B cell (primary cell): ENCODE data around the gene ETAA1. TPM values are rescaled to one million over a fixed set of nuclear protein-coding genes. Genes with fewer than 3 reads are reported as not detected.

Experiments used
- ATAC-seq: fragments of 200-7000 bp; cut with Tn5 transposase; one replicate; pipeline ENCODE4 v1.10.0; 2021; ENCODE audit warnings: low read depth, mild to moderate bottlenecking, moderate number of reproducible peaks, moderate library complexity
- CTCF ChIA-PET: fragments of 350-600 bp; sonication (Branson Sonifier 250); formaldehyde crosslinking; loops from one replicate; lab custom pipeline; 2021; ENCODE audit warnings: antibody characterized with exemption, inconsistent platforms; lab: Charles Lee
- POLR2A ChIA-PET: fragments of 350-600 bp; sonication (Branson Sonifier 250); formaldehyde crosslinking; loops from one replicate; lab custom pipeline; 2021; ENCODE audit warnings: antibody characterized with exemption; lab: Charles Lee
- DNase-seq: peaks from one replicate; pipeline ENCODE4 v3.0.0; 2013
- H2AFZ ChIP-seq: 2 replicates; pipeline ENCODE4 v1.6.1; 2012; ENCODE audit warnings: mild to moderate bottlenecking, low read depth, low read length; ENCODE audit not compliant: insufficient read depth, poor library complexity, severe bottlenecking
- H3K27ac ChIP-seq, 2 donors: 1 replicate in 1 of 2; 2 replicates in 1 of 2; pipeline ENCODE4 v1.5.1; 2012 to 2013; ENCODE audit warnings: low read length in 2 of 2, mild to moderate bottlenecking in 2 of 2, moderate library complexity in 1 of 2
- H3K27me3 ChIP-seq, 4 experiments: fragments of 200-600 bp in 1 of 4; sonication (generic) in 1 of 4; replicated peaks in 1 of 4; 1 replicate in 2 of 4; 2 replicates in 2 of 4; pipeline versions ENCODE4 v1.6.1 to v1.7.0; 2013 to 2016; ENCODE audit warnings: low read length in 3 of 4, mild to moderate bottlenecking in 2 of 4, mixed read lengths in 1 of 4, moderate library complexity in 1 of 4; ENCODE audit not compliant: insufficient read depth in 4 of 4, control insufficient read depth in 3 of 4; ENCODE audit errors: control extremely low read depth in 1 of 4
- H3K36me3 ChIP-seq, 2 experiments: replicated peaks in 1 of 2; 1 replicate in 1 of 2; 2 replicates in 1 of 2; pipeline versions ENCODE4 v1.6.1 to v1.7.1; 2013; ENCODE audit warnings: low read length in 1 of 2; ENCODE audit not compliant: insufficient read depth in 2 of 2, control insufficient read depth in 1 of 2; ENCODE audit errors: control extremely low read depth in 1 of 2, extremely low read depth in 1 of 2
- H3K4me1 ChIP-seq, 2 donors: fragments of 200-600 bp in 1 of 2; sonication (generic) in 1 of 2; 1 replicate in 1 of 2; 2 replicates in 1 of 2; pipeline versions ENCODE4 v1.5.1 to v1.6.1; 2013 to 2017; ENCODE audit warnings: low read length in 2 of 2; ENCODE audit not compliant: control insufficient read depth in 2 of 2, insufficient read depth in 2 of 2
- H3K4me2 ChIP-seq: replicated peaks from 2 replicates; pipeline ENCODE3; 2012; ENCODE audit warnings: mild to moderate bottlenecking, low read depth, low read length; ENCODE audit not compliant: poor library complexity, severe bottlenecking
- H3K4me3 ChIP-seq, 5 experiments: fragments of 200-600 bp in 1 of 5; sonication (generic) in 1 of 5; 1 replicate in 3 of 5; 2 replicates in 2 of 5; pipeline versions ENCODE4 v1.5.1 to v1.7.0; 2011 to 2016; ENCODE audit warnings: low read length in 4 of 5, mild to moderate bottlenecking in 4 of 5, low read depth in 2 of 5, control low read depth in 1 of 5, moderate library complexity in 1 of 5; ENCODE audit not compliant: insufficient read depth in 1 of 5; ENCODE audit errors: control extremely low read depth in 1 of 5, extremely low read depth in 1 of 5
- H3K79me2 ChIP-seq: fragments of 200-600 bp; sonication (generic); one replicate; pipeline ENCODE4 v1.6.0; 2016; ENCODE audit warnings: low read length; ENCODE audit not compliant: control insufficient read depth, insufficient read depth
- H3K9ac ChIP-seq: fragments of 200-600 bp; sonication (generic); 2 replicates; pipeline ENCODE4 v1.6.1; 2017; ENCODE audit warnings: mild to moderate bottlenecking, low read length, moderate library complexity
- H3K9me3 ChIP-seq, 3 donors: one replicate each; pipeline versions ENCODE4 v1.6.1 to v1.7.1; 2013; ENCODE audit warnings: low read length in 2 of 3; ENCODE audit not compliant: control insufficient read depth in 2 of 3, insufficient read depth in 1 of 3; ENCODE audit errors: control extremely low read depth in 1 of 3
- H4K20me1 ChIP-seq: 2 replicates; pipeline ENCODE4 v1.6.0; 2012; ENCODE audit warnings: mild to moderate bottlenecking, low read length; ENCODE audit not compliant: insufficient read depth, control insufficient read depth, poor library complexity, severe bottlenecking
- H3K27ac Mint-ChIP-seq: one replicate; pipeline ENCODE4 v1.8.0; 2021; ENCODE audit warnings: mixed read lengths
- H3K27me3 Mint-ChIP-seq: one replicate; pipeline ENCODE4 v1.8.0; 2021; ENCODE audit warnings: mixed read lengths
- H3K4me1 Mint-ChIP-seq: one replicate; pipeline ENCODE4 v1.8.0; 2021; ENCODE audit warnings: mixed read lengths
- H3K4me3 Mint-ChIP-seq: one replicate; pipeline ENCODE4 v1.8.0; 2021; ENCODE audit warnings: mixed read lengths
- H3K9me3 Mint-ChIP-seq: one replicate; pipeline ENCODE4 v1.8.0; 2022; ENCODE audit warnings: mixed read lengths; ENCODE audit not compliant: insufficient read depth
- EZH2 ChIP-seq: IDR thresholded peaks from 2 replicates; pipeline ENCODE4 v1.6.1; 2012; ENCODE audit warnings: borderline replicate concordance, low read depth, mild to moderate bottlenecking, moderate library complexity, low read length; ENCODE audit not compliant: insufficient read depth, poor library complexity, severe bottlenecking
- WGBS: methylation state at CpG from one replicate; pipeline ENCODE4 v1.1.5; 2013; ENCODE audit warnings: missing lambda C conversion rate; ENCODE audit not compliant: insufficient coverage; 5-methylcytosine and 5-hydroxymethylcytosine counted together
- intact Hi-C: fragments of 100-400 bp; cut with micrococcal nuclease; formaldehyde crosslinking; loops from one replicate; pipeline ENCODE4 v1.10.0; 2022
- polyA plus RNA-seq: library from polyadenylated mRNA; depleted of rRNA; stranded (reverse); fragments of >200 nt; gene quantifications from 2 replicates; pipeline ENCODE4 v1.2.3, GENCODE V29; 2012
- total RNA-seq, 2 donors: library from RNA; stranded (reverse); fragments of 120-200 nt in 1 of 2; gene quantifications; 1 replicate in 1 of 2; 2 replicates in 1 of 2; pipeline versions ENCODE4 v1.2.3 to v1.2.4, GENCODE V29; 2013 to 2022
- TF ChIP-seq, protein P1 (sequence below): fragments of 200-600 bp; IDR thresholded peaks from one replicate; pipeline ENCODE4 v1.8.0; 2022; ENCODE audit warnings: antibody characterized with exemption, mild to moderate bottlenecking

The ETAA1 gene
- total and polyA plus RNA-seq, 2 donors (not counting 1 experiment from before 2014, with no cell fraction given) = 6.2 to 15.3 TPM

DNA sequence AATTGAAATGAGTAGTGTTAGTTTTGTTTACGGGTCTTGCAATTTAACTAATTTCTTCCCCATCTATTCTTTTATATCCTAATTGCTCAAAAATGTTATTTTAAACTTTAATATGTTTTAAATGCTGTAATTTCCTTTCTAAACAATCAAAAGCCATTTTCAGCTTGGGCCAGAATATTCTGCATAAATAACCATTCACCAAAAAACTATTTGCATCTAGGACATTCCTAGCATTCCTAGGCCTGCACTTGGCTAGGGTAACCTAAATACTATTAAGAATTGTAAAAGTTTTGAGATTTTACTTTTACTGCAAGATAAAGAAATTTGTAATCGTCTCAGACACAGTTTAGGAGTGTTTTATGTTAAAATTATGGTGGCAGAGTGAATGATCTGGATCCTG is 7.8 kb upstream of the ETAA1 start:
- H3K9me3 Mint-ChIP-seq = no peaks in the 10 kb centered on the region
- ATAC-seq (no peak), DNase-seq (no peak)
- Histone ChIP-seq H2AFZ (no peak overlapping the region), H3K4me2 (no peak overlapping the region), H3K36me3 (no peaks in the 10 kb centered on the region), H3K4me3 (no peak overlapping the region), H3K27ac (no peak overlapping the region), H3K9ac (no peak overlapping the region), H3K79me2 (no peaks in the 10 kb centered on the region), H4K20me1 (no peaks in the 10 kb centered on the region), H3K27me3 (no peaks in the 10 kb centered on the region), H3K4me1 (no peaks in the 10 kb centered on the region), H3K9me3 (no peaks in the 10 kb centered on the region)
- ChIA-PET CTCF (no interaction called here), POLR2A (no interaction called here)
- H3K27ac Mint-ChIP-seq = no peak overlapping the region
- H3K4me3 Mint-ChIP-seq = no peak overlapping the region
- H3K4me1 Mint-ChIP-seq = no peaks in the 10 kb centered on the region
- intact Hi-C loops = no loop called here
- H3K27me3 Mint-ChIP-seq = no peaks in the 10 kb centered on the region
- TF ChIP-seq, protein P1, sequence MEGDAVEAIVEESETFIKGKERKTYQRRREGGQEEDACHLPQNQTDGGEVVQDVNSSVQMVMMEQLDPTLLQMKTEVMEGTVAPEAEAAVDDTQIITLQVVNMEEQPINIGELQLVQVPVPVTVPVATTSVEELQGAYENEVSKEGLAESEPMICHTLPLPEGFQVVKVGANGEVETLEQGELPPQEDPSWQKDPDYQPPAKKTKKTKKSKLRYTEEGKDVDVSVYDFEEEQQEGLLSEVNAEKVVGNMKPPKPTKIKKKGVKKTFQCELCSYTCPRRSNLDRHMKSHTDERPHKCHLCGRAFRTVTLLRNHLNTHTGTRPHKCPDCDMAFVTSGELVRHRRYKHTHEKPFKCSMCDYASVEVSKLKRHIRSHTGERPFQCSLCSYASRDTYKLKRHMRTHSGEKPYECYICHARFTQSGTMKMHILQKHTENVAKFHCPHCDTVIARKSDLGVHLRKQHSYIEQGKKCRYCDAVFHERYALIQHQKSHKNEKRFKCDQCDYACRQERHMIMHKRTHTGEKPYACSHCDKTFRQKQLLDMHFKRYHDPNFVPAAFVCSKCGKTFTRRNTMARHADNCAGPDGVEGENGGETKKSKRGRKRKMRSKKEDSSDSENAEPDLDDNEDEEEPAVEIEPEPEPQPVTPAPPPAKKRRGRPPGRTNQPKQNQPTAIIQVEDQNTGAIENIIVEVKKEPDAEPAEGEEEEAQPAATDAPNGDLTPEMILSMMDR = no peak
- no peak for TF ChIP-seq EZH2
- 100% methylated on average over 1 of the region's 2 CpGs for WGBS

DNA sequence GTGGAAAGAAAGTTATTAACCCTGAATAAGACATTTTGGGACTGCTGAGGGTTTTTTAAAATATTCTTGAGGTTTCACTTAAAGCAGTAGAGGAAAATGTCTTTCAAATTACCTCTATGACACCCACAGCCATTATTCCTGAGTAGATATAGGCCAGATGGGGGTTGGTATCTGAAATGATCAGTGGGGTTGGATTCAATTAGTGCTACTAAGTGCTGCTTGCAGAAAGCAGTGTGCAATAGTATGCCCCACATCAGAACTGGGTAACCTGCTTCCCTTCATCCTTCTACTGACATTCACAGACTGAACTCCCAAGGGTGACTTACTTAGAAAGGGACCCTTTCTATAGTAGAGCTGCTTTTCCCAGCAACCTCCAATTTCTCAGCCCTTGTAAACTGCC is 7.3 kb upstream of the ETAA1 start:
- no peak for DNase-seq
- no peaks in the 10 kb centered on the region for H3K4me1 Mint-ChIP-seq
- no peaks in the 10 kb centered on the region for H3K9me3 Mint-ChIP-seq

More for the DNA sequence above, 7.3 kb upstream of the ETAA1 start:
- H3K27ac ChIP-seq = no peak overlapping the region
- ChIA-PET CTCF (no interaction called here), POLR2A (no interaction called here)
- H3K4me3 ChIP-seq = no peak overlapping the region
- intact Hi-C loops = no loop called here
- H3K79me2 ChIP-seq = no peaks in the 10 kb centered on the region
- H3K4me2 ChIP-seq = no peak overlapping the region
- H2AFZ ChIP-seq = no peak overlapping the region
- TF ChIP-seq, protein P1 = no peak
- TF ChIP-seq EZH2 = no peak
- no peaks in the 10 kb centered on the region for H3K36me3 ChIP-seq
- H4K20me1 ChIP-seq = no peaks in the 10 kb centered on the region
- H3K9me3 ChIP-seq = no peaks in the 10 kb centered on the region
- no peaks in the 10 kb centered on the region for H3K4me1 ChIP-seq
- no peak overlapping the region for H3K4me3 Mint-ChIP-seq
- no peaks in the 10 kb centered on the region for H3K27me3 ChIP-seq
- ATAC-seq = no peak
- H3K27me3 Mint-ChIP-seq = no peaks in the 10 kb centered on the region
- no peak overlapping the region for H3K27ac Mint-ChIP-seq
- H3K9ac ChIP-seq = no peak overlapping the region
